MCF 10A (cell line): Measurements from ENCODE around the gene PAX2. TPM values are rescaled to one million over a fixed set of nuclear protein-coding genes. Genes with fewer than 3 reads are reported as not detected.

Experiments used
- BruUV-seq: library from RNA; stranded (reverse); fragments of 400-500 nt; replicated peaks from 2 replicates; lab custom pipeline; 2021; lab: Mats Ljungman, UMichigan
- CTCF ChIA-PET: fragments of 300-600 bp; sonication (Branson Sonifier 250); formaldehyde crosslinking; extraction: SDS; loops from one replicate; lab custom pipeline; 2021; ENCODE audit warnings: antibody characterized with exemption, inconsistent platforms; lab: Yijun Ruan, JAX
- POLR2A ChIA-PET: fragments of 300-600, 350-650 bp; sonication (Branson Sonifier 250); formaldehyde crosslinking; extraction: SDS; loops from one replicate; lab custom pipeline; 2020; ENCODE audit warnings: antibody characterized with exemption, inconsistent platforms; lab: Yijun Ruan, JAX
- DNase-seq: peaks from one replicate; pipeline ENCODE4 v3.0.0-alpha.2; 2018; ENCODE audit not compliant: unreplicated experiment
- H3K27ac Mint-ChIP-seq: one replicate; pipeline ENCODE4 v1.8.0; 2022; ENCODE audit warnings: mild to moderate bottlenecking, low read depth, mixed read lengths; ENCODE audit not compliant: unreplicated experiment
- H3K27me3 Mint-ChIP-seq: one replicate; pipeline ENCODE4 v1.8.0; 2022; ENCODE audit warnings: mixed read lengths; ENCODE audit not compliant: insufficient read depth, unreplicated experiment
- H3K36me3 Mint-ChIP-seq: one replicate; pipeline ENCODE4 v1.8.0; 2022; ENCODE audit warnings: mild to moderate bottlenecking, moderate library complexity, mixed read lengths; ENCODE audit not compliant: insufficient read depth, unreplicated experiment
- H3K4me1 Mint-ChIP-seq: one replicate; pipeline ENCODE4 v1.8.0; 2022; ENCODE audit warnings: mixed read lengths; ENCODE audit not compliant: insufficient read depth, unreplicated experiment
- H3K4me3 Mint-ChIP-seq: one replicate; pipeline ENCODE4 v1.8.0; 2022; ENCODE audit warnings: mild to moderate bottlenecking, moderate library complexity, mixed read lengths; ENCODE audit not compliant: unreplicated experiment
- H3K9me3 Mint-ChIP-seq: one replicate; pipeline ENCODE4 v1.8.0; 2022; ENCODE audit warnings: mixed read lengths; ENCODE audit not compliant: unreplicated experiment
- intact Hi-C: fragments of 100-400 bp; cut with micrococcal nuclease; formaldehyde crosslinking; loops from 2 replicates; pipeline ENCODE4 v1.14.1; 2022
- total RNA-seq: library from RNA; stranded (reverse); gene quantifications from 2 replicates; pipeline ENCODE4 v1.2.3, GENCODE V29; 2022
- TF ChIP-seq, protein P1 (sequence below): fragments of 200-600 bp; IDR thresholded peaks from one replicate; pipeline ENCODE4 v1.8.0; 2022; ENCODE audit warnings: antibody characterized with exemption, mild to moderate bottlenecking; ENCODE audit not compliant: unreplicated experiment

The PAX2 gene
- total RNA-seq, 1 experiment from 2014 or later: not detected

- H3K4me3 Mint-ChIP-seq: no peak overlapping the region
- TF ChIP-seq, protein P1, sequence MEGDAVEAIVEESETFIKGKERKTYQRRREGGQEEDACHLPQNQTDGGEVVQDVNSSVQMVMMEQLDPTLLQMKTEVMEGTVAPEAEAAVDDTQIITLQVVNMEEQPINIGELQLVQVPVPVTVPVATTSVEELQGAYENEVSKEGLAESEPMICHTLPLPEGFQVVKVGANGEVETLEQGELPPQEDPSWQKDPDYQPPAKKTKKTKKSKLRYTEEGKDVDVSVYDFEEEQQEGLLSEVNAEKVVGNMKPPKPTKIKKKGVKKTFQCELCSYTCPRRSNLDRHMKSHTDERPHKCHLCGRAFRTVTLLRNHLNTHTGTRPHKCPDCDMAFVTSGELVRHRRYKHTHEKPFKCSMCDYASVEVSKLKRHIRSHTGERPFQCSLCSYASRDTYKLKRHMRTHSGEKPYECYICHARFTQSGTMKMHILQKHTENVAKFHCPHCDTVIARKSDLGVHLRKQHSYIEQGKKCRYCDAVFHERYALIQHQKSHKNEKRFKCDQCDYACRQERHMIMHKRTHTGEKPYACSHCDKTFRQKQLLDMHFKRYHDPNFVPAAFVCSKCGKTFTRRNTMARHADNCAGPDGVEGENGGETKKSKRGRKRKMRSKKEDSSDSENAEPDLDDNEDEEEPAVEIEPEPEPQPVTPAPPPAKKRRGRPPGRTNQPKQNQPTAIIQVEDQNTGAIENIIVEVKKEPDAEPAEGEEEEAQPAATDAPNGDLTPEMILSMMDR: no peak
Observed at GRCh38 chr10:100750291-100751210, 5.2 kb downstream of the PAX2 start.

DNA sequence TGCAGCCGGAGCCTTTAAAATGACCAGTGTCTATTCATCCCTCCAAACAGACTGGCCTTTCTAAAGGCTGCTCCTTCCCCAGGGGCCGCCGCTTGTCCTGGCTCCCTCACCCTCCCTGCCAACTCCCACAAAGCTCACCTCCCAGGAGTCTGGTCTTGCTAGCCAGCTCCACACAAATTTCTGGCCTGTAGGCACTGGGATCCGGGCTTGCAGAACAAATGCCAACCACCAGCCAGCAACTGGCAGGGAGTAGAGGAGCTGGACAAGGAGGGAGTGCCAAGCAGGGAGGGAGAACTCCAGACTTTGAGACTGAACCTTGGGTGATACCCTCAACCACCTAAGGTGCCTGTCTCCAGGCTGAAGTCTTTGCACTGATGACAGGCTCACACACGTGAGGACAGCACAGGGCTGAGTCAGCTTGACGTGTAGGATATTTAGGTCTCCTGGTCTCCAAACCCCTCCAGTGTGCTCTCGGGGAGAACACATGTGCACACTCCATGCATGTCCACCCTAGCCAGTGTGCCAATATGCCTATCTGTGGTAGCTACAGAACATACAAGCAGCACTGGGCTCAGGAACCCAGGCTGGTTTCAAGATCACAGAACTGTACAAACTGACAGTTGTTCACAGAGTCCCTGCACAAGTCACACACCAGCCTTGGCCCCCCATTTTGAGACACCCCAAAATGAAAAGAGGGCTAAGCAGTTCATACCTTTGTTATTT, 6.0 kb downstream of the PAX2 start:
- TF ChIP-seq, protein P1: no peak
- H3K36me3 Mint-ChIP-seq: peaks cover 5% of the 10 kb centered on the region
- POLR2A ChIA-PET: no interaction called here
- peaks cover 99% of the 10 kb centered on the region for H3K27me3 Mint-ChIP-seq
- H3K4me1 Mint-ChIP-seq: peaks cover 3% of the 10 kb centered on the region
- no peak for DNase-seq
- intact Hi-C loops: no loop called here
- H3K9me3 Mint-ChIP-seq: no peaks in the 10 kb centered on the region
- BruUV-seq: no TSS peak
- CTCF ChIA-PET: interaction anchor here (0.9 to 1.0 kb wide), 2 partner anchors 8 to 248 kb away, joined by 3 read pairs; partner anchors contain the start of gene LZTS2
- no peak overlapping the region for H3K27ac Mint-ChIP-seq
- H3K4me3 Mint-ChIP-seq: no peak overlapping the region

More at GRCh38 chr10:100750291-100751210, 5.2 kb downstream of the PAX2 start:
- H3K9me3 Mint-ChIP-seq: no peaks in the 10 kb centered on the region
- no TSS peak for BruUV-seq
- H3K36me3 Mint-ChIP-seq: peaks cover 5% of the 10 kb centered on the region
- peaks cover 7% of the 10 kb centered on the region for H3K4me1 Mint-ChIP-seq
- POLR2A ChIA-PET: no interaction called here
- intact Hi-C loops: no loop called here
- DNase-seq: no peak
- no peak overlapping the region for H3K27ac Mint-ChIP-seq
- CTCF ChIA-PET: interaction anchor here (0.7 to 0.9 kb wide), 2 partner anchors 7 to 19 kb away, joined by 3 read pairs; no protein-coding TSS in a partner anchor
- H3K27me3 Mint-ChIP-seq: peaks cover 99% of the 10 kb centered on the region

- POLR2A ChIA-PET: no interaction called here
- intact Hi-C loops: no loop called here
- BruUV-seq: no TSS peak
- H3K4me1 Mint-ChIP-seq: no peaks in the 10 kb centered on the region
- DNase-seq: no peak
- H3K36me3 Mint-ChIP-seq: no peaks in the 10 kb centered on the region
- peaks cover 100% of the 10 kb centered on the region for H3K27me3 Mint-ChIP-seq
- no peak overlapping the region for H3K4me3 Mint-ChIP-seq
- TF ChIP-seq, protein P1: no peak
- no peak overlapping the region for H3K27ac Mint-ChIP-seq
- CTCF ChIA-PET: interaction anchor here (0.6 to 1.0 kb wide), 2 partner anchors 12 to 39 kb away, joined by 3 to 4 read pairs; no protein-coding TSS in a partner anchor
- H3K9me3 Mint-ChIP-seq: no peaks in the 10 kb centered on the region
Observed at GRCh38 chr10:100755821-100756220, 10.4 kb downstream of the PAX2 start.

- intact Hi-C loops: no loop called here
- no TSS peak for BruUV-seq
- no peaks in the 10 kb centered on the region for H3K9me3 Mint-ChIP-seq
- ChIA-PET POLR2A (no interaction called here), CTCF (interaction anchor here (0.6 kb wide), 2 partner anchors 76 to 224 kb away, joined by 4 to 8 read pairs; partner anchors contain the start of gene HIF1AN)
- H3K27ac Mint-ChIP-seq: no peak overlapping the region
- H3K27me3 Mint-ChIP-seq: peaks cover 89% of the 10 kb centered on the region
- no peak overlapping the region for H3K4me3 Mint-ChIP-seq
- H3K4me1 Mint-ChIP-seq: no peaks in the 10 kb centered on the region
- H3K36me3 Mint-ChIP-seq: no peaks in the 10 kb centered on the region
- DNase-seq: no peak
- TF ChIP-seq, protein P1: no peak
Observed at GRCh38 chr10:100759331-100759730, 13.9 kb downstream of the PAX2 start.
